Testis (tissue), 3 donors: ENCODE data around the gene ZSWIM5. TPM values are rescaled to one million over a fixed set of nuclear protein-coding genes. Genes with fewer than 3 reads are reported as not detected.
"Not testable (repeated sequence)": the region's sequence is repeated elsewhere in the genome, so short reads cannot be mapped to it uniquely, and the experiment has no call there.

ENCODE experiments used
- DNase-seq: peaks from one replicate; pipeline ENCODE4 v3.0.0-alpha.2; 2019
- H3K27ac ChIP-seq, 2 donors: fragments of 200-600 bp; sonication (generic); one replicate each; pipeline ENCODE4 v1.5.1; 2019
- H3K27me3 ChIP-seq: fragments of 200-600 bp; sonication (generic); one replicate; pipeline ENCODE4 v1.5.1; 2019
- H3K36me3 ChIP-seq: fragments of 200-600 bp; sonication (generic); one replicate; pipeline ENCODE4 v1.5.1; 2017; ENCODE audit warnings: low read depth; ENCODE audit errors: missing control alignments
- H3K4me1 ChIP-seq: fragments of 200-600 bp; sonication (generic); one replicate; pipeline ENCODE4 v1.5.1; 2019
- H3K4me3 ChIP-seq, 2 donors: fragments of 200-600 bp; sonication (generic); one replicate each; pipeline ENCODE4 v1.5.1; 2017 to 2019
- H3K9me3 ChIP-seq: fragments of 200-600 bp; sonication (generic); one replicate; pipeline ENCODE4 v1.5.1; 2017
- POLR2A ChIP-seq: fragments of 450-650 bp; IDR thresholded peaks from one replicate; pipeline ENCODE4 v1.6.1; 2017; ENCODE audit warnings: antibody characterized with exemption, mild to moderate bottlenecking, moderate library complexity
- WGBS, 2 donors: methylation state at CpG; one replicate each; pipeline ENCODE4 v1.1.5; 2018; 5-methylcytosine and 5-hydroxymethylcytosine counted together
- intact Hi-C: fragments of 100-400 bp; cut with DNase I; formaldehyde crosslinking; loops from one replicate; pipeline ENCODE4 v1.15.1; 2023; ENCODE audit warnings: low total_unique reads
- polyA plus RNA-seq: library from polyadenylated mRNA; stranded (reverse); fragments of 350-450 nt; fragmentation: Illumina TruSeq; extraction: RNeasy Lipid Tissue Mini Kit (QIAGEN cat#74804); gene quantifications from one replicate; pipeline ENCODE4 v1.2.3, GENCODE V29; 2014; ENCODE audit warnings: low read depth, low replicate concordance; ENCODE audit not compliant: insufficient read depth
- total RNA-seq, 2 donors: library from RNA; depleted of rRNA; stranded (reverse); fragments of >200 nt; gene quantifications; one replicate each; pipeline ENCODE4 v1.2.3, GENCODE V29; 2016
- TF ChIP-seq, protein P1 (sequence below), 3 experiments: fragments of 450-650 bp in 2 of 3; fragments of 200-600 bp in 1 of 3; sonication (generic) in 1 of 3; IDR thresholded peaks; one replicate each; pipeline ENCODE4 v1.5.1; 2016 to 2019; ENCODE audit warnings: antibody characterized with exemption in 3 of 3, mild to moderate bottlenecking in 2 of 3, moderate library complexity in 1 of 3

Gene ZSWIM5
- total and polyA plus RNA-seq, 3 donors from 2014 or later, result 8.8 to 19.5 (median 13.7) TPM

DNA sequence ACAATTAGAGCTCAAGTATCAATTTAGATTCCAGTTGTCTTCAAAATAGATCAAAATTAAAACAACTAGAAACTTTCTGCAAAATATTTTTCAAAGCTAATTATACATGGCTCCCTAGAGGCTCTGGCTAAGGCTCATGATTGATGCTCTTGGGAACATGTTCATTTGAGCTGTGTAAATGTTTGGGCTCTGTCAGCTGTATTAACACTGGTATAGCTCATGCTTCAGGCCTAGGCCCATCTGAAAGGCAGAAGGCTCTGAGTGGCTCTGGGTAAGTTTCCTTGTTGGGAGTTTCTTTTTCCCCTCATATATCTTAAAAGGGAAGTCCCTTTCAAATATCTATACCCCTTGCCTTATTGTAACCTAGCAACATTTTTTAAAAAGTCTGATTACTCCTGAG lies 113.1 kb downstream of the ZSWIM5 start:
- intact Hi-C loops, result no loop called here
- H3K27me3 ChIP-seq, result no peaks in the 10 kb centered on the region
- H3K4me3 ChIP-seq, result no peak overlapping the region
- H3K36me3 ChIP-seq, result no peaks in the 10 kb centered on the region
- DNase-seq, result no peak
- TF ChIP-seq POLR2A, result no peak
- TF ChIP-seq, protein P1, sequence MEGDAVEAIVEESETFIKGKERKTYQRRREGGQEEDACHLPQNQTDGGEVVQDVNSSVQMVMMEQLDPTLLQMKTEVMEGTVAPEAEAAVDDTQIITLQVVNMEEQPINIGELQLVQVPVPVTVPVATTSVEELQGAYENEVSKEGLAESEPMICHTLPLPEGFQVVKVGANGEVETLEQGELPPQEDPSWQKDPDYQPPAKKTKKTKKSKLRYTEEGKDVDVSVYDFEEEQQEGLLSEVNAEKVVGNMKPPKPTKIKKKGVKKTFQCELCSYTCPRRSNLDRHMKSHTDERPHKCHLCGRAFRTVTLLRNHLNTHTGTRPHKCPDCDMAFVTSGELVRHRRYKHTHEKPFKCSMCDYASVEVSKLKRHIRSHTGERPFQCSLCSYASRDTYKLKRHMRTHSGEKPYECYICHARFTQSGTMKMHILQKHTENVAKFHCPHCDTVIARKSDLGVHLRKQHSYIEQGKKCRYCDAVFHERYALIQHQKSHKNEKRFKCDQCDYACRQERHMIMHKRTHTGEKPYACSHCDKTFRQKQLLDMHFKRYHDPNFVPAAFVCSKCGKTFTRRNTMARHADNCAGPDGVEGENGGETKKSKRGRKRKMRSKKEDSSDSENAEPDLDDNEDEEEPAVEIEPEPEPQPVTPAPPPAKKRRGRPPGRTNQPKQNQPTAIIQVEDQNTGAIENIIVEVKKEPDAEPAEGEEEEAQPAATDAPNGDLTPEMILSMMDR (IDR thresholded peaks at IDR 0.05), result no peak
- H3K4me1 ChIP-seq, result no peaks in the 10 kb centered on the region
- H3K9me3 ChIP-seq, result no peaks in the 10 kb centered on the region
- H3K27ac ChIP-seq, result no peak overlapping the region

DNA sequence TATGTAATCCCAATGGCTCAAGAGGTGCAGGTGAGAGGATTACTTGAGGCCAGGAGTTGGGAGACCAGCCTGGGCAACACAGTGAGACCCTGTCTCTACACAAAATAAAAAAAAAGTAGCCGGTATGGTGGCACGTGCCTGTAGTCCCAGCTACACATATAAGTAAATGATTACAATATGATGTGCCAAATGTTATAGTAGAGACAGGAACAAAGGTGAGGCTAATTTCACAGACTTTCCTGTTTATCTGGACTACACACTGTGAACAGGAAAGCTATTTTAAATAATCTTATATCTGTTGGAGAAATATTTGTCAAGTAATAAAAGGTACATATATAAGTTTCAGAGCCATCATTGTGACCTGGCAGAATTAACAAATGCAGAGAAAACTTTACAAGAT lies 116.7 kb downstream of the ZSWIM5 start:
- Histone ChIP-seq H3K4me1 (no peaks in the 10 kb centered on the region), H3K27ac (no peak overlapping the region), H3K36me3 (no peaks in the 10 kb centered on the region), H3K27me3 (no peaks in the 10 kb centered on the region), H3K9me3 (no peaks in the 10 kb centered on the region), H3K4me3 (no peak overlapping the region)
- TF ChIP-seq, protein P1 (IDR thresholded peaks at IDR 0.05), result no peak
- TF ChIP-seq POLR2A, result no peak
- no peak for DNase-seq
- WGBS, 2 donors, result 78 to 87% methylated on average over 2 of the region's 2 CpGs
- intact Hi-C loops, result no loop called here

DNA sequence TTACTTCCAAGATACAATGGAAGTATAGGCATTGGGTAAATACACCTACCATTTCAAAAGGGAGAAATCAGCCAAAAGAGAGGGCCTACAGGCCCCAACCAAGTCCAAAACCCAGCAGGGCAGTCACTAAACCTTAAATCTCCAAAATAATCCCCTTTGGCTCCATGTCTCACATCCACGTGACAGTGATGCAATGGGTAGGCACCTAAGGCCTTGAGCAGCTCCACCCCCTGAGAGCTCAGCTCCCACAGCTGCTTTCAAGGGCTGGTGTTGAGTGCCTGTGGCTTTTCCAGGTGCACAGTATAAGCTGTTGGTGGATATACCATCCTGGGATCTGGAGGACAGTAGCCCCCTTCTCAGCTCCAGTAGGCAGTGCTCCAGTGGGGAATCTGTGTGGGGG lies 121.8 kb downstream of the ZSWIM5 start:
- Histone ChIP-seq H3K9me3 (no peaks in the 10 kb centered on the region), H3K27me3 (no peaks in the 10 kb centered on the region), H3K36me3 (no peaks in the 10 kb centered on the region), H3K4me1 (peaks cover 6% of the 10 kb centered on the region), H3K27ac (no peak overlapping the region), H3K4me3 (no peak overlapping the region)
- intact Hi-C loops, result no loop called here
- WGBS, 2 donors, result 100% methylated on average over 1 of the region's 1 CpG
- DNase-seq, result no peak
- TF ChIP-seq, protein P1 (IDR thresholded peaks at IDR 0.05), result no peak
- no peak for TF ChIP-seq POLR2A

DNA sequence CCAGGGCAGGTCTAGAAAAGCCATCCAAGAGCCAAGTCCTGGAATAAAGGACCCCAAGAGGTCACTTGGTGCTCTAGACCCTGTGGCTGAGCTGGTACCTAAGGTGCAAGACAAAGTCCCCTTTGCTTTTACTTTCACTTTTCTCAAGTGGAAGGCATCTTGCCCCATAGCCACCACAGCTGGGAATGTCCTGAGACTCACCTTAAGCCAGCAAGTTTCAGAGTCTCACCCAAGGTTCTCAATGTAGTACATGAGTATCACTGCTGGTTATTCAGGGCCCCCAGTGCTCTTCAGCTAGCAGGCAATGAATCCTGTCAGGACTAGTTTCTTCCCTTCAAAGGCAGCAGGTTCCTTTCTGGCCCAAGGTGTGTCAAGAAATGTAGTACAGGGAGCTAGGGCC lies 126.9 kb downstream of the ZSWIM5 start:
- no peak for DNase-seq
- no peak overlapping the region for H3K4me3 ChIP-seq
- no peaks in the 10 kb centered on the region for H3K36me3 ChIP-seq
- intact Hi-C loops, result no loop called here
- H3K27me3 ChIP-seq, result no peaks in the 10 kb centered on the region
- no peak overlapping the region for H3K27ac ChIP-seq
- TF ChIP-seq, protein P1 (IDR thresholded peaks at IDR 0.05), result no peak
- TF ChIP-seq POLR2A, result no peak
- H3K9me3 ChIP-seq, result no peaks in the 10 kb centered on the region
- peaks cover 6% of the 10 kb centered on the region for H3K4me1 ChIP-seq

DNA sequence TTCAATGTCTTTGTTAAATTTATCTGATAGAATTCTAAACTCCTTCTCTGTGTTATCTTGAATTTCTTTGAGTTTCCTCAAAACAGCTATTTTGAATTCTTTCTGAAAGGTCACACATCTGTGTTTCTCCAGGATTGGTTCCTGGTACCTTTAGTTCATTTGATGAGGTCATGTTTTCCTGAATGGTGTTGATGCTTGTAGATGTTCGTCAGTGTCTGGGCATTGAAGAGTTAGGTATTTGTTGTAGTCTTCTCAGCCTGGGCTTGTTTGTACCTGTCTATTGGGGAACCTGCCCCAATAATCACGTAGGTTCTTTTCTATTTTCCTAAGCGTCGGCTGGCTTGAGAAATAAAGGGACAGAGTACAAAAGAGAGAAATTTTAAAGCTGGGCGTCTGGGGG lies 129.4 kb downstream of the ZSWIM5 start:
- H3K27me3 ChIP-seq, DNase-seq, H3K27ac ChIP-seq, H3K9me3 ChIP-seq, H3K36me3 ChIP-seq, H3K4me1 ChIP-seq, H3K4me3 ChIP-seq, intact Hi-C loops: not testable (repeated sequence)
- WGBS, 2 donors, result 94 to 97% methylated on average over 5 of the region's 5 CpGs
